ENCODE data around the gene GPX4. TPM values are rescaled to one million over a fixed set of nuclear protein-coding genes. Genes with fewer than 3 reads are reported as not detected.

Gene GPX4
- total and polyA plus RNA-seq, 12 donors = 244 to 487 (median 316) TPM

DNA sequence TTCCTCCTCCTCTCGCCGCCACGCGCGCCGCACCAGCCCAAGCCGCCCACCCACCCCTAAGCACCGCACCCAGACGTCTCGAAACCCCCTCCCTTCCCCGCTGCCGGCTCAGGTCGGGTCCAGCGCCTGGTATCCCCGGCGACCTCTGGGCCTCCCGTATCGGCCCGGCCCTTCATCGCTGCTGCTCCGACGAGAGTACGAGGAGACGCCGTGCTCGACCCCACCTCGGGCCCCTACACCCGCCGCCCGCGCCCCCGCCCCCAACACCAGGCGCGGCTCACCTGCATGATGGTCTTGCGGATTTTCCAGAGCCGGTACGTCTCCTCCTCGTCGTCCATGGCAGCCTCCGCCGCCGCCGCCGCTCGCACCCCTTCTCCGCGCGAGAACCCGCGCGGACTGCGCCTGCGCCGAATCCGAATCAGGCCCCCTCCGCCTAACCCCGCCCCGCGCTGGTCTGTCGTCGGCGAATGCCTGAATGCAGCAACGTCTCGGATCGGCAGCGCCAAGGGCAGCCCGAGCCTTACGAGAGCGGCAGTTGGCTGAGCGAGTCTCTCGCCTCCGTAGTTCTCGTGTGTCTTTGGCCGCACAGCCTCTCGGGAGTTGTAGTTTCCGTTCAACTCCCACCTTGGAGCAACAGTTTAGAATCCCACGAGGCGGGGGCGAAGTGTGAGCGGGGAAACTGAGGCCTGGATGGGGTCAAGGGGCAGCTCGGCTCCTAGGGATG lies 8.7 kb upstream of the GPX4 start, which contains the start of gene POLR2E:
POLR2E (minus strand) TSS at position 398 of the 724 bp plus-strand sequence; CDS start at position 338, 60 bp downstream.
- Histone ChIP-seq H3K4me3 (peak within 1 kb of the TSS; percentile 72 to 98 (median 84)), H3K27me3 (no peaks in the 10 kb centered on the region), H3K4me1 (peaks cover 5 to 60% (median 38%) of the 10 kb centered on the region in 9 donors), H3K27ac (peak within 1 kb of the TSS in 9 of 10 donors; percentile 58 to 92 (median 86)), H3K36me3 (peaks cover 0 to 38% (median 14%) of the 10 kb centered on the region in 9 donors), H3K9me3 (peaks cover 0 to 8% (median 0%) of the 10 kb centered on the region in 11 donors)
- intact Hi-C loops (cut with DNase I) = loop anchor here in 7 of 10 donors (2.0 to 10.0 kb wide), 5 partner anchors 50 to 73 kb away; partner anchors contain the start of genes ABCA7 (in 6 of the 7), RNU6-2 (in 1 of the 7) and TMEM259 (in 1 of the 7)
- 0 to 1% methylated on average over 77 to 81 of the region's 81 CpGs for WGBS, 2 donors
- TF ChIP-seq, protein P1, sequence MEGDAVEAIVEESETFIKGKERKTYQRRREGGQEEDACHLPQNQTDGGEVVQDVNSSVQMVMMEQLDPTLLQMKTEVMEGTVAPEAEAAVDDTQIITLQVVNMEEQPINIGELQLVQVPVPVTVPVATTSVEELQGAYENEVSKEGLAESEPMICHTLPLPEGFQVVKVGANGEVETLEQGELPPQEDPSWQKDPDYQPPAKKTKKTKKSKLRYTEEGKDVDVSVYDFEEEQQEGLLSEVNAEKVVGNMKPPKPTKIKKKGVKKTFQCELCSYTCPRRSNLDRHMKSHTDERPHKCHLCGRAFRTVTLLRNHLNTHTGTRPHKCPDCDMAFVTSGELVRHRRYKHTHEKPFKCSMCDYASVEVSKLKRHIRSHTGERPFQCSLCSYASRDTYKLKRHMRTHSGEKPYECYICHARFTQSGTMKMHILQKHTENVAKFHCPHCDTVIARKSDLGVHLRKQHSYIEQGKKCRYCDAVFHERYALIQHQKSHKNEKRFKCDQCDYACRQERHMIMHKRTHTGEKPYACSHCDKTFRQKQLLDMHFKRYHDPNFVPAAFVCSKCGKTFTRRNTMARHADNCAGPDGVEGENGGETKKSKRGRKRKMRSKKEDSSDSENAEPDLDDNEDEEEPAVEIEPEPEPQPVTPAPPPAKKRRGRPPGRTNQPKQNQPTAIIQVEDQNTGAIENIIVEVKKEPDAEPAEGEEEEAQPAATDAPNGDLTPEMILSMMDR (IDR thresholded peaks at IDR 0.05) = no peak
- DNase-seq (peak; percentile 98 to 99), ATAC-seq (peak; percentile 95 to 98 (median 97))

DNA sequence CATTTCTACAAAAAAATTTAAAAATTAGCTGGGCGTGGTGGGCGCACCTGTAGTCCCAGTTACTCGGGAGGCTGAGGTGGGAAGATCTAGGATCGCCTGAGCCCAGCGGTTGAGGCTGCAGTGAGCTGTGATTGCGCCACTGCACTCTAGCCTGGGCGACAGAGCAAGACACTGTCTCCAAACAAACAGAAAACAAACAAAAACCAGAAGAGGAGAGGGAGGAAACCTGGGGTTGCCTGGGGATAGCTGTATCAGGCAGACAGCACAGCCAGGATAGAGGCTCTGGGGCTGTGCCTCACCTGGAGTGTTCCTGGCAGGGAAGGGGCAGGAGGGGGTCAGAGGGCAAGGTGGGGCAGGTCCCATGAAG lies 6.0 kb upstream of the GPX4 start:
- TF ChIP-seq, protein P1 (IDR thresholded peaks at IDR 0.05) = no peak
- peaks cover 0 to 11% (median 0%) of the 10 kb centered on the region in 11 donors for H3K9me3 ChIP-seq
- peaks cover 19 to 76% (median 64%) of the 10 kb centered on the region in 9 donors for H3K4me1 ChIP-seq
- no peak for ATAC-seq
- H3K36me3 ChIP-seq = peaks cover 0 to 12% (median 0%) of the 10 kb centered on the region in 9 donors
- H3K27me3 ChIP-seq = no peaks in the 10 kb centered on the region
- 83 to 90% methylated on average over 7 of the region's 7 CpGs for WGBS, 2 donors
- intact Hi-C loops (cut with DNase I) = loop anchor here in 5 of 10 donors (5.0 to 10.0 kb wide), 4 partner anchors 53 to 75 kb away; partner anchors contain the start of genes ABCA7 (in 4 of the 5), RNU6-2 (in 1 of the 5) and TMEM259 (in 1 of the 5)
- H3K27ac ChIP-seq = peak overlapping the region in 4 of 10 donors; percentile 22 to 99 (median 38)
- DNase-seq = peak in 1 of 2 donors; percentile 11
- no peak overlapping the region for H3K4me3 ChIP-seq

DNA sequence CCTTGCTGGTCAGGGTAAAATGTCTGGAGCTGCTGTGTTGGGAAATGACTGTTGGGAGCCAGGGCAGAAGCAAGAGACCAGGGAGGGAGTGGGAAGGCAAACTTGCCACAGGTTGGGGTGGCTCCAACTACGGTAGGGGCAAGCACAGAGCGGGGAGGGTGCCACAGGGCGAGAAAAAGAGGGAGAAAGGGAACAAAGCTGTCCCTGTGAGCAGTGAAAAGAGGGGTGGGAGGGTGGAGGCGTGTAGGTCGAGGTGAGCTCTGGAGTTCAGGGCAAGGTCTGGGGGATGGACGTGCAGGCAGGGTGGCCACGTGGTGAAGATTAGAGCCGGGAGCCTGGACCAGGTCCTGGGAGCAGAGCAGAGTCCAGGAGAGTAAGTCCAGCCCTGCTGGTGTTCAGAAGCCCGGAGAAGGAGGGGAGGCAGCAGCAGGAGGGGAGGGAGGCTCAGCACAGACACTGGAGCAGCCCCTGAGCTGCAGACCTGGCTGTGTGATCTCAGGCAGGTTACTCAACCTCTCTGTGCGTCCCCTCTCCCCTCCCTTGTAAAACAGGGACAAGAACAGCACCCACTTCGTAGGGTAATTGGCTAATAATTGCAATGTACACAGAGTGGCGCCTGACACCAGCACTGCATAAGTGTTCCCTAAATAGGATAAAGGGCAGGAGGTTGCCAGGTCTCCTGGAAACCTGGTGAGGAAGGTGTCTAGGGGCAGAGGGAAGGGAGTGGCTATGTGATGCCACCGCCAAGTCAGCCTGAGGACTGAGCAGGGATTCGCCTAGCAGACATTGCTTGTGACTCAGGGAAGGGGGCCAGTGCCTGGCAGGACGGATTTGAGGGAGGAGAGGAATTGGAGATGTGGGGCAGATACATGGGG lies 5.4 kb upstream of the GPX4 start:
- Histone ChIP-seq H3K36me3 (peaks cover 0 to 6% (median 0%) of the 10 kb centered on the region in 9 donors), H3K27ac (peak overlapping the region in 9 of 10 donors; percentile 6 to 99 (median 97)), H3K4me1 (peaks cover 25 to 82% (median 66%) of the 10 kb centered on the region in 9 donors)

More for the DNA sequence above, 5.4 kb upstream of the GPX4 start:
- TF ChIP-seq, protein P1 (IDR thresholded peaks at IDR 0.05) = no peak
- WGBS, 2 donors = 65 to 68% methylated on average over 15 of the region's 15 CpGs
- H3K4me3 ChIP-seq = no peak overlapping the region
- ATAC-seq (no peak), DNase-seq (peak in 1 of 2 donors; percentile 17)
- intact Hi-C loops (cut with DNase I) = loop anchor here in 5 of 10 donors (5.0 to 10.0 kb wide), 4 partner anchors 54 to 76 kb away; partner anchors contain the start of genes ABCA7 (in 4 of the 5), RNU6-2 (in 1 of the 5) and TMEM259 (in 1 of the 5)
- peaks cover 0 to 11% (median 0%) of the 10 kb centered on the region in 11 donors for H3K9me3 ChIP-seq
- H3K27me3 ChIP-seq = no peaks in the 10 kb centered on the region

Measured in heart right ventricle (tissue), 16 donors.